SJSA1 (cell line): ENCODE measurements around the gene TXNDC15. TPM values are rescaled to one million over a fixed set of nuclear protein-coding genes. Genes with fewer than 3 reads are reported as not detected.

Experiments used
- total RNA-seq: library from RNA; depleted of rRNA; stranded (reverse); fragments of >200 nt; shearing (Covaris generic); gene quantifications from 2 replicates; pipeline ENCODE4 v1.2.3, GENCODE V29; 2014; rRNA removed

TXNDC15 gene
- total RNA-seq, 1 experiment from 2014 or later, result 108 TPM

Other genes starting within 250 kb of the TXNDC15 start
- 115 and 121 TPM in 2 replicates for gene SAR1B, start 241.5 kb upstream of the TXNDC15 start, total RNA-seq
- 20.8 and 30.4 TPM in 2 replicates for gene SEC24A, start 225.6 kb upstream of the TXNDC15 start, total RNA-seq
- 29.3 and 34.2 TPM in 2 replicates for gene CAMLG, start 135.8 kb upstream of the TXNDC15 start, total RNA-seq
- gene DDX46, start 115.6 kb upstream of the TXNDC15 start, total RNA-seq, result 48.7 and 53.6 TPM in 2 replicates
- 53.2 and 93.3 TPM in 2 replicates for gene C5orf24, start 28.4 kb upstream of the TXNDC15 start, total RNA-seq
- gene PCBD2, start 30.8 kb downstream of the TXNDC15 start, total RNA-seq, result 6.1 and 11.4 TPM in 2 replicates
- gene CATSPER3, start 93.5 kb downstream of the TXNDC15 start, total RNA-seq, result 0.08 and 1.3 TPM in 2 replicates
- gene PITX1, start 159.9 kb downstream of the TXNDC15 start, total RNA-seq, result 25.0 and 28.4 TPM in 2 replicates